ENCODE measurements around the gene MGLL.
"Not testable (repeated sequence)": the region's sequence is repeated elsewhere in the genome, so short reads cannot be mapped to it uniquely, and the experiment has no call there.

MGLL gene

DNA sequence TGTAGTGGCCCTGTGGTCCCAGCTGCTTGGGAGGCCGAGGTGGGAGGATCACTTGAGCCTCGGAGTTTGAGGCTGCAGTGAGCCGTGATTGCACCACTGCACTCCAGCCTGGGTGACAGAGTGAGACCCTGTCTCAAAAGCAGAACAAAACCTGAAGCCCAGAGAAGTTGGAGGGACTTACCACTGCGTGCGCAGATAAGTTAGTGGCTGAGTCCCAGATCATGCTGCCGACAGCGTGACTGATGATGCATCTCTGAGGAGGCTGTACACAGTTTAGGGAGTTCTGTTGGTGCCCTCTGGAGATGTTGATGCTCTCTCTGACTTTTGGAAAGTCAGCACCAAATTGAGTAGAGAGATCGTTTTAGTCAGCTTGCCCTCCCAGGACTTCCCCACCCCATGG is 165.4 kb downstream of the MGLL start:
- DNase-seq (ENCODE audit: low read depth in 3 of 3) = no peak

DNA sequence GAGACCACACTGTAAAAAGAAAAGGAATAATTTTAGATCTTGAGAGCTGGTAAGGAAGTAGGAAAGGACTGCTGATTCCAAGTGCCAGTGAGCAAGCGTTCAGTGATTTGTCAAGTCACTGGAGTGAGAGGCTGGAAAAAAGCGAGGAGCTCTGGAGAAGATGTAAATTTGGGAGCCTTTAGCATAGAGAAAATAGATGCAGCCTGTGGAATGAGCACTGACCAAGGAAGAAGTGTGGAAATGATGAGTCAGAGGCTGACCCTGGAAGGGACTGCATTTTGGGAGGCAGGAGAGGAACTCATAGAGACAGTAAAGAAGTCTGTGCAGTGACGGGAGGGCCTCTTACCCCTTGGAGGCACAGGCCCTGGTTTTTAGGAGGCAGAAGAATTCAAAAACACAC is 166.7 kb downstream of the MGLL start:
- no peak for DNase-seq (ENCODE audit: low read depth in 3 of 3)

- not testable (repeated sequence) for DNase-seq (ENCODE audit: low read depth in 3 of 3)
These were observed 167.3 kb downstream of the MGLL start for GRCh38 chr3:127654993-127655392.

DNA sequence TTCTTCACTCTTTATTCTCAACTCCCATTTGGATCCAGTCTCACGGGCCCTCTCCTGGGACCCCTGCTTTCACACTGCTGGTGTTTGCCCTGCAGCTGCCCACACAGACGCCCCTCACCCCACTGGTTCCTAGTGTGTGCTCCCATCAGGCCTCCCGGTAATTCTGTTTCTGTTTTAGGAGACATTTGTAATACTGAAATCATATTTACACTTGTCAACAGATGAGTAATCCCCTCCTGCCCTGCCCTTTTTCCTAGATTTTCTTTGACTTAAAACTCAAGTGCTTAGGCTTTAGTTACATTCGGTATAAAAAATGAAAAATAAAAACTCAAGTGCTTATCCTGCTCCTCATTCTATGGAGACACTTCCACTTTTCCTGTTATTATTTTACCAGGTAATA is 167.9 kb downstream of the MGLL start:
- no peak for DNase-seq (ENCODE audit: low read depth in 3 of 3)

DNA sequence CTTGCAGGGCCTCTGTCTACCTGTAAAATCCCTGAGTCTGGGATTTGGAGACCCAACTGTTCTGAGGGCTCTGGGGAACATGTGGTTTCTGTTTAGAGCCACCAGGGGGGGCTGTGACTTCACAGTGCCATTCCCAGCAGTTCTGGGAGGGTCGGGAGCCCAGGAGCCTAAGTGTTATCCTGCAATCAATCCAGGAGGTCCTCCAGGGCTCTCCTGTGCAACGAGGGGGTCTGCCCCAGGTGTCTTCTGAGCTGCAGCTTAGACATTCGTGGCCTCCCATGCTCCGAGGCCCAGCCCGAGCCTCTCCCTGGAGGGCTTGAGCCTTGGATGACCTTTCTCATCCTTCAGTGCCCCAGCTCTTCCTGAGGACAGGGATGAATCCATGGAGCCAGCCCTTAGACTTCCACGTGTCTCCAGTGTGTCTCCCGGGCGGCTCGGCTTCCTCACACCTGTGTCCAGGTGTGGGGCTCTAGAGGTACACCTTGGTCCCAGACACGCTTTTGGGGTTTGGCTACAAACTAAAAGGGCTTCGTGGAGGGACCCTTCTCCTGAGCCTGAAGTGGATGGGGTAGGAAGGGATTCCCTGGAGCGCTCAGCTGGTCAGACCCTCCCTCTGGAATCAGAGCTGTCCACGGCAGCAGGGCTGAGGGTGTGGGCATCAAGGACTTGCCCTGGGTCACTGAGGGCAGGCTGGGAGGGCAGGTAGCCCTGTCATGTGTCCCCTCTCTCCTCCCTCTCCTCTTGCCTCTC is 169.9 kb downstream of the MGLL start:
- no peak for DNase-seq (ENCODE audit: low read depth in 3 of 3)

DNA sequence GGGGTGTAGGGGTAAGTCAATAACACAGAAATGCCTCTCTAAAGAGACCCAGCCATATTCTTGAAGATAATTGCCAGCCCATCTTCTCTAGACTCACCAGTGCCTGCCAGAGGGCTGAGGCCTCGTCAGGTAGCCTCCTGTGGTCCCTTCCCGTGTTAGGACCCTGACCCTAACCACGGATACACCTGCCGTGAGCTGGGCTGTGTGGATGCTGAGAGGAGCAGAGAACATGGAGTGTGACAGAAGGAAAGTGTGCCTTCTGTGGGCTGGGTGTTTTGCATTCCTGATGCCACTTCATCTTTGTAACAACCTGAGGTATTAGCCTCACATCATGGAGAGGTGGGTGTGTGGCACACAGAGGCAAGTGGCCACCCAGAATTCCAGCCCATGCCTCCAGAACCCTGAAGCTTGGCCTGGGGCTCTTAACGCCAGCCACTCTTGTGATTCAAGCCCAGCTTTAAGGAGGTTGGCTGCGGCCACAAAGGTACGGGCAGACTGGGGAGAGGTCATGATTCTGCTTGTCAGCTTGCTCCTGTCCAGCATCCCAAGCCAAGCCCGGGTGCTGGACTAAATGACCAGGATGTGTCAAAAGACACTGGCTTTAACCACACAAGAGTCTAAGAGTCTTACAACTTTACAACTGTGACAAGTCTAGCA is 170.7 kb downstream of the MGLL start:
- no peak for DNase-seq (ENCODE audit: low read depth in 3 of 3)

- DNase-seq (ENCODE audit: low read depth in 3 of 3) = no peak
These were observed 172.1 kb downstream of the MGLL start for GRCh38 chr3:127650236-127650635.

GRCh38 chr3:127647845-127648204 is 174.5 kb downstream of the MGLL start:
- DNase-seq (ENCODE audit: low read depth in 3 of 3) = no peak

- DNase-seq (ENCODE audit: low read depth in 3 of 3) = no peak
These were observed 175.0 kb downstream of the MGLL start for GRCh38 chr3:127647166-127647844.

- DNase-seq (ENCODE audit: low read depth in 3 of 3) = no peak
These were observed 175.7 kb downstream of the MGLL start for GRCh38 chr3:127646501-127647046.

- no peak for DNase-seq (ENCODE audit: low read depth in 3 of 3)
These were observed 176.8 kb downstream of the MGLL start for GRCh38 chr3:127645371-127646015.

DNA sequence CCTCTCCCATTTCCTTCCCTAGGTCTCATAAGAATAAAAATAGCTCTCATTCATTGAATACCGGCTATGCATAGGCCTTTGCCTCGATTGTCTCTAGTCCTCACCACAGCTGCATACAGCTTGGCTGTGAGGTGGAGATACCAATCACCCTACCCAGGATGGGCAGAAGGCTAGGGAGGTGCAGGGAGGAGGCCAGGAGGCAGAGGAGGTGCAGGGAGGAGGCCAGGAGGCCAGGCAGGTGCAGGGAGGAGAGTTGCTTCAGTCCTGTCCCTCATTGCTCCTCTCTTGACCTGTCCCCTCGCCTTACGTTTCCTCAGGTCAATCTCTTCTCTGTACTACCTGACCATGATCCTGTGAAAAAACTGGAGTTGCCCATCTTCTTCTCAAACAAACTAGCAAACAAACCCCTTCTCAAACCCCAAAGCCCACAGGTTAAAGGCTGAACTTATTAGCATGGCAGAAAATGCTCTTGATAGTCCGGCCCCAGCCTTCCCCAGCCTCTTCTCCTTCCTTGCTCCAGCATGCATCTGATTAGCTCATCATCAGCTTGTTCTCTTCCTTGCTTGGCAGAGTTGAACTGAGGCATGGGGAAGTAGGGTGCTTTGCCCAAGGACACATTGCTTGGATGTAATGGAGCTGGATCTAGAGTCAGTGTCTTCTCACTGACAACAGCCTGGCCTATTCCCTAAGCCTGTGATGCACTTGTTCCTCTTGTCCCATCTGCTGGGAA is 177.5 kb downstream of the MGLL start:
- DNase-seq (ENCODE audit: low read depth in 3 of 3) = no peak

GRCh38 chr3:127640042-127640355 is 182.3 kb downstream of the MGLL start:
- DNase-seq (ENCODE audit: low read depth in 3 of 3) = no peak

- DNase-seq (ENCODE audit: low read depth in 3 of 3) = no peak
These were observed 182.9 kb downstream of the MGLL start for GRCh38 chr3:127639173-127640041.
